NCI-H2227 treated with DMSO at 0.1 percent for 48 hours (cell line): ENCODE results near the gene NBPF1.
"Not testable (repeated sequence)": the region's sequence is repeated elsewhere in the genome, so short reads cannot be mapped to it uniquely, and the experiment has no call there.

Source experiments
- DNase-seq: peaks from one replicate; lab custom pipeline; 2025; lab: John Stamatoyannopoulos, UW

Gene NBPF1

DNA sequence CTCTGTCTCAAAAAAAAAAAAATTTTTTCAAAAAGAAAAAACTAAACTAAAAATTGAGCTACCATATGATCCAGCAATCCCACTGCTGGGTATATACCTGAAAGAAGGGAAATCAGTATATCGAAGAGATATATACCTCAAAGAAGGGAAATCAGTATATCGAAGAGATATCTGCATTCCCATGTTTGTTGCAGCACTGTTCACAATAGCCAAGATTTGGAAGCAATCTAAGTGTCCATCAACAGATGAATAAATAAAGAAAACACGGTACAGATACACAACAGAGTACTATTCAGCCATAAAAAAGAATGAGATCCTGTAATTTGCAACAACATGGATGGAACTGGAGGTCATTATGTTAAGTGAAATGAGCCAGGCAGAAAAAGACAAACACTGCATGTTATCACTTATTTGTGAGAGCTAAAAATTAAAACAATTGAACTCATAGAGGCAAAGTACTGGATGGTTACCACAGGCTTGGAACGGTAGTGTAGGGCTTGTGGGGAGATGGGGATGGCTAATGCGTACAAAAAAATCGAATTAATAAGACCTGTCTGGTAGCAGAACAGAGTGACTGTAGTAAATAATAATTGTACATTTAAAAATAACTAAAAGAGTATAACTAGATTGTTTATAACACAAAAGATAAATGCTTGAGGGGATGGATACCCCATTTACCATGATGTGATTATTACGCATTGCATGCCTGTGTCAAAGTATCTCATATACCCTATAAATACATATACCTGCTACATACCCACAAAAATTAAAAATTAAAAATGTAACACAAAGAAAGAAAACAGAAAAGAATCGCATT, 28.0 kb upstream of the NBPF1 start:
- not testable (repeated sequence) for DNase-seq

DNA sequence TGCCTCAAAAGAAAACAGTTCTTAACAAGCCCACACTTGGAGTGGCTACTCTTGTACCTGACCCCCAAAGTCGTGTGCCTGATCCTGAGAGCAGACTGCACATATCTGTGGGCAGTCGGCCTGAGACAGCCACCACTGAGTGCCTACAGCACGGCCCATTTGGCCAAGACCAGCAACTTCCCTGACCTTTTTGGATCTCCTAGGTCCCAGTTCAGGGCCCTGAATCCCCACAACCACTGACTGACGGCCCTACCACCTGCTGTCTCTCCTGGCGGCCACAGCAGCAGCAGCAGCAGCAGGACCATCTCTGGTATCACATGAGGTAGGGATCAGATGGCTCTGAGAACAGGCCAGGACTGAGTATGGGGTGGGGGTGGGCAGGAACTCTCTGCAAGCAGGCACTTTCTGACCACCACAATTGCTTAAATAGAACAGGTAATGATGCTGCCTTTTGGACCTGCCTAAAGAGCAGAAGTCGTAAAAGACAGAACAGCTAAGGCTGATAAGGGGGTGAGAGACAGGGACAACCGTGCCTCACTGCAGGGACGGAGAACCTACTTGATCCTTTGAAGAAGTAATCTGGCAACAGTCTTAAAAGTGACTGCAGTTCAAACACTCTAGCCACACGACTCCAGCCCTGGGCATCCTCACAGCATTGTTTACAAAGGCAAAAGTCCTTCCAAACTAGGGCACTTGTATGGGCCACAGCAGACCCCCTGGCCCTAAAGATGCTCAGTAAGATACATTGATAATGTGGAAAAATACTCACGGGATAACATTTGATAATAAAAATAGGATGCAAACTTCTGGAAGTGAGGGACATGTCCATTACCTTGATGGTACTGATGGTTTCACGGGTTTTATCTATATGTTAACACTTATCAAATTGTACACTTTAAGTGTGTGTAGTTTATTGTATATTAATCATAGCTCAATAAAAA, 26.0 kb upstream of the NBPF1 start:
- not testable (repeated sequence) for DNase-seq

- DNase-seq, result not testable (repeated sequence)
Observed at GRCh38 chr1:16637941-16638778, 24.8 kb upstream of the NBPF1 start.

- DNase-seq, result not testable (repeated sequence)
Observed at GRCh38 chr1:16636551-16637195, 23.3 kb upstream of the NBPF1 start.

DNA sequence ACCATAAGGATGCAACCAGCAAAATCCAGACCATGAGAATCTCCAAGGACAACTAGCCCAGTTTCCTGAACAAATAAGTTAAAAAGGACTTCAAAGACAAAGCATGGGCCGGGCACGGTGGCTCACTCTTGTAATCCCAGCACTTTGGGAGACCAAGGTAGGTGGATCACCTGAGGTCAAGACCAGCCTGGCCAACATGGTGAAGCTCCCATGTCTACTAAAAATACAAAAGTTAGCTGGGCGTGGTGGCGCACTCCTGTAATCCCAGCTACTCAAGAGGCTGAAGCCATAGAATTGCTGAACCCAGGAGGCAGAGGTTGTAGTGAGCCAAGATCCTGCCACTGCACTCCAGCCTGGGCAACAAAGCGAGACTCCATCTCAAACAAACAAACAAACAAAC, 22.6 kb upstream of the NBPF1 start:
- not testable (repeated sequence) for DNase-seq

DNA sequence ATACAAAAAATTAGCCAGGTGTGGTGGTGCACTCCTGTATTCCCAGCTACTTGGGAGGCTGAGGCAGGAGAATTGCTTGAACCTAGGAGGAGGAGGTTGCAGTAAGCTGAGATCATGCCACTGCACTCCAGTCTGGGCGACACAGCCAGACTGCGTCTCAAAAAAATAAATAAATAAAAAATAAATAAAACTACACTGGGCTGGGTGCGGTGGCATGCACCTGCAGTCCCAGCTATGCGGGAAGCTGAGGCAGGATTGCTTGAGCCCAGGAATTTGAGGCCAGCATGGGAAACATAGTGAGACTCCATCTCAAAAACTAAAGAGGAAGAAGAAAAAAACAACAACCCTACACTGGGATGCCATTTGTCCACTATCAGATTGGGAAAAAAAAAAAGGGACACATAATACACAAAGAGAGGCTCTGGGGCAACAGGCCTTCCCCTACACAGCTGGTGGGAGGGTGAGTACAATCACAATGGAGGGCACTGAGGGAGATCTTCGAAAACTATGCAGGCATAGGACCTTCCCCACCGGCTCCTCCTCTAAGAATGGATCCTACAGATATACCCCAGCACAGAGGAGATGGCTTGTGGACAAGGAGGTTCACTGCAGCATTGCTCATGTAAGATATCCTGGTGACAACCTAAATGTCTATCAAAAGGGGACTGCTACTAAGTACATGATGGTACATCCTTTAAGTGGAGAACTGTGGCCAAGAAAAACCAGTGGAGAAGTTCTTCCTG, 20.3 kb upstream of the NBPF1 start:
- not testable (repeated sequence) for DNase-seq

- not testable (repeated sequence) for DNase-seq
Observed at GRCh38 chr1:16632044-16632850, 18.9 kb upstream of the NBPF1 start.

DNA sequence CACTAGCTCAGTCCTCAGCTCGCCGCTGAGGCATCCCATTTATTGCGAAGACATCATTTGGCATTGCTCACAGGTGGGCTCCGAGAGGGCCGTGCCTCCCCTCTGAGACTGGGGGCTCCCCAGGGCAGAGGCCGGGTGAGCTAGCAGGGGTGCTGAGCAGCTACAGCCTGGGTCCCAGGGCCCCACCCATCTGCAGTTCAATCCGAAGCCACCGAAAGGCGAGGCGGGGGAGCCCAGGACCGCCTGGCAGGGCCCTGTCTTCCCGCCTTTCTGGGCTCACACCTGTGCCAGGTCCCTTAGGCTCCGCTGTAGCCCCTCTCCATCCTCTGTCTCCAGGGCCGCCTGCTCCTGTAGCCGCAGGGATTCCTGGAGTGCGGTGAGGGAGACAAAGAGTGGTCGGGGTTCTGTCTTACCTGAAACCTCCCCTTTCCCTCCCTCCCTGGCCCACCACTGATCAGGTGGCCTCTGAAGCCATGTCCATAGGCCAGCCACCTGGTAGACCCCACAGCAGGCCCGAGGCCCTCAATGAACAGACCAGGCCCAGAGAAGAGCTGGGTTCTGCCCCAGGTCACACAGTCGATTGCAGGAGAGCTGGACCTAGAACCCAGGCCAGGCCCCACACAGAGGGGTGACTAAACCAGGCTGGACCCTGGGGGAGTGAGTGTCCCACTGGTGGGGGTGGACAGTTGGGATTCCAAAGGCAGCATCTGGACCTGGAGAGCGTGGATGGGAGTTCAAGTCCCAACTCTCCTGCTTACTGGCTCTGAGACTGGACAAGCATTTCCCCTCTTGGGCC, 18.1 kb upstream of the NBPF1 start:
- no peak for DNase-seq

- no peak for DNase-seq
Observed at GRCh38 chr1:16630661-16631247, 17.4 kb upstream of the NBPF1 start.

DNA sequence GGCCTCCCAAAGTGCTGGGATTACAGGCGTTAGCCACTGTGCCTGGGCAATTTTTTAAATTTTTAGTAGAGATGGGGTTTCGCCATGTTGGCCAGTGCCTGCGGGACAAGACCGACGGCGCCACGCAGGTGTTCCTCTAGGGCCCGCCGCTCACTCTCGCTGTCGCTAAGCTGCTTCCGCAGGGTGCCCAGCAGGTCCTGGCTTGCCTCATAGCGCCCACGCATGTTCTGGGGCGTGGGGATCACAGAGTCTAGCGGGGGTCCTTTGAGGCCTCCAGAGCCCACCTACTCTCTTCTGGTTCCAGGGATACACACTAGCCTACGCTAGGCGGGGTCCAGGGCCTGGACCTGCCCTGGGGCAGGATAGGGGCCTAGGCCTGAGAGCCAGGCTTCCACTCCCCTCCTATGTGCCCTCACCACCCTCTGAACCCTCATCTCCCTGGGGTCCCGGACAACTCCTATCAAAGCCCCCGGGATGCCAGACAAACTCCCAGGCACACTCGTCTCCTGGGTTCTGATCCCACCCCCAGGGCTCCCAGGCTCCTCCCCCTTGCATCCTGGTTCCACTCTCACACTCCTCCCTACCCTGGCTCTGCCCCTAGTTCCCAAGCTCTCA, 16.7 kb upstream of the NBPF1 start:
- not testable (repeated sequence) for DNase-seq

DNA sequence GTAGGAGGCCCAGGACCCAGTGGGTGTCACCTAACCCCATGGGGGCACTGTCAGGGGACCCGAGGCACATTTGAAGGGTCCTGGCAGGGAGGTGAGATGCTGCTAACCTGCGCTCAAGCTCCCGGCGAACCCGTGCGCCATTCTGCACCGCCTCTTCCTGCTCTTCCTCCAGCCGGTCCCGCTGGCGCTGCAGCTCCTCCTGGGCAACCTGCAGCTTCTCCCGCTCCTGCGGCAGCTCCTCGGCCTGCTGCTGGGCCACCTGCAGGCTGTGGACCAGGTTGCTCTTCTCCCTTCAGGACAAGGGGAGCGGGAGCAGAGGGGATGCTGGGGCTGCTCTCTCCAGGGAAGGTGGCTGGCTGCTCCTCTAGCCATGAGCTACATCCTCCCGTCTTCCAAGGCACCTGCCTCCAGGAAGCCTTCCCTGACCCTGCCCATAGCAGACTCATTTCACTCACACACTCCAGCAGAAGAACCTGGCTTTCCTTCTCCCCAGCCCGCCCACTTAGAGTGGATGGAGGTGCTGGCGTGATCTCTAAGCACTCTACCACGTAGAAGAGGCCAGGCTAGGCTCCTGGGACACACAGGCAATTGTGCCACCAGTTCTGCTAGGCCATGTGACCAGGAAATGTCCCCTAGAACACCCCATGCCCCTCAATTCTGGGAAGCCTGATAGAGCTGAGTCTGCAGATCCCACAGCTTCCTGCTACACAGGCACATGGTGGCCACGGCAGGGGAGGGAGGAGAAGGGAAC, 15.2 kb upstream of the NBPF1 start:
- no peak for DNase-seq

DNA sequence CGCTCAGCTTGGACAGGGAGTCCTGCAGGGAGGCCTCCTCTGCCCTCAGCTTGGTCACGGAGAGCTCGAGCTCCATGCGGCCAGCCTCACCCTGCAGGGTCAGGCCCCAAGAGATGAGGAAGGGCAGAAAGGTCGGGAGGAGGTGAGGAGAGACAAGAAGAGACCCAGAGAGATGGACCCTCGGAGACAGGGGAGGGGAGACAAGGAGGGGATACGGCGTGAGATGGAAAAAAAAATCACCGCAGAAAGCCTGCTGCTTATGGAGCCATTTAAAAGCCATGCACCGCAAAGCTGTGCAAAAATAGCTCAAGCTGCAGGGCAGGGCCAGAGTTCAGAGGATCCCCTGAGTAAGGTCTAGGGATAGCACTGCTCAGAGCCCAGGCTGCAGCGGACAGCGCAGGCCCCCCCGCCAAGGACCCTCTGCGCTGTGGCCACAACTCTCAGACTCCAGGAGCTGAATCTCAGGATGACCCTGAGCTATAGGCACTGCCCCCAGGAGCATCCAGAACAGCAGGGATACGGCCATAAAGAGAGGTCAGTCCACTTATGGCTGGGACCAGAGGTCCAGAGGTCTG, 13.1 kb upstream of the NBPF1 start:
- not testable (repeated sequence) for DNase-seq

DNA sequence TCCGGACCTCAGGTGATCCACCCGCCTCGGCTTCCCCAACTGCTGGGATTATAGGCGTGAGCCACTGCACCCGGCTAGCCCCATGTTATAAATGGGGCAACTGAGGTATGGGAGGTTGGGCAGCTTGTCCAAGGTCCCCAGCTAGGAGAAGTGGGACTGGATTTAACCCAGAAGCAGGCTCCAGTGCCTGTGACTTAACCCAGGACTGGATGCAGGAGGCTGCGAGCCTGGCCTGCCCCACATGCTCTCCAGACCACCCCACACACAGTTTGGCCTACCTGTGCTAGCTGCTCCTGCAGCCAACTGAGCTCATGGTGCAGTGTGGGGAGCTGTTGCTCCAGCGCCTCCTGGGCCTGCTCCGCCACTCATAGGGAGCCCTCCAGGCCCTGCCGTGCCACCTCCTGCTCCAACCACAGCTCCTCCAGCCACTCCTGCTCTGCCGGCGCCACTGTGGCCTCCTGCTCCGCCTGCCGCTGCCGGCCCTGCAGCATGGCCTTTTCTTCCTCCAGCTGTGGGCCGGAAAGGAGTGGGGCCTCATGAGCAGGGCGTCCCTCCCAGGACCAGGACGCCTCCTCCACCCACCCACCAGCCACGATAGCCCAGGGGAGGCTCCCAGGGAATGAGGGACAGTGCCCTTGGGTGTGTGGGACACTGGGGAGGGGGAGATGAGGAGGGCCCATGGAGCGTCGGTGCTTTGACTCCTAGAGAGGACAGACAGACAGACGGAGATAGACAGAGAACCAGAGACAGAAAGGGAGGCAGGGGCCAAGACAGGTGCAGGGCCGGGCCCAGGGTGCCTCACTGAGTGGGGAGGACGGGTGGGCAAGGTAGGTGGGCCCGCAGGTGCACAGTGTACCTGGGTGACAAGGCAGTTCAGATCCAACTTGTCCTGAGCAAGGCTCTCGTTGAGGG, 12.4 kb upstream of the NBPF1 start:
- no peak for DNase-seq

DNA sequence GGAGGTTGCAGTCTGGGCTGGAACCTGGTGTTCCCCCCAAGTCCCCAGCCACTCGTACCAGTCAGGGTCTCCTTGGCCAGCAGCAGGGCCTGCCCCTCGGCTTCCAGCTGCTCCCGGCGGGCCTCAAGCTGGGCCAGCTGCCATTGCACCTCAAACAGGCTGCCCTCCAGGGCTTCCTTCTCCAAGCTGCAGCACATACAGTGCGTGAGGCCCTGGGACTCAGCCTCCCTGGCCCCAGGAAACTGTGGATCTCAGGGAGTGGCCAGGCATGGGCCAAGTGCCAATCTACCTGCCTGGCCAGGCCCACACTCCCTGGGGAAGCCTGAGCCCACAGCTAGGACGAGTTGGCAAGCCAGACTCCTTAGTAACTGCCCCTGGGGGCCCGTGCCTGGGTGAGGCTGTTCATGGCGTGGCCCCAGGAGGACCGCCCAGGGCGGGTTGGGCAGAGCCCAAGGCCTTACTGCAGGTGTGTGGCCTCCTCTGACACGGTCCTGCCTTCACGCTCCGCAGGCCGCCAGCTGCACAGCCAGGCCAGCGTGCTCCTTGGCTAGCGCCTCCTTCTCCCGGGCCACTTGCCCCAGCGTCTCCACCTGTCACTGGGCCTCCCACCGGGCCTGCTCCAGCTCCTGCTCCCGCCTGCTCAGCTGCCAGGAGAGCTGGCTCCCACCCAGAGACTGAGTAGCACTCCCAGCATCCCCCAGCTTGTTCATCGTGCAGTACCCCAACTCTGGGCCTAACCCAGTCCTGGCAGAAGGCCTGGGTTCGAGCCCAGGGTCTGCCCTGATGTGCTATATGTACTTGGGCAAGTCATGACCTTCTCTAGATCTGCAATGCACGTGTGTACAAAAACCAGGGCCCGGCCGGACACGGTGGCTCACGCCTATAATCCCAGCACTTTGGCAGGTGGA, 10.7 kb upstream of the NBPF1 start:
- not testable (repeated sequence) for DNase-seq

DNA sequence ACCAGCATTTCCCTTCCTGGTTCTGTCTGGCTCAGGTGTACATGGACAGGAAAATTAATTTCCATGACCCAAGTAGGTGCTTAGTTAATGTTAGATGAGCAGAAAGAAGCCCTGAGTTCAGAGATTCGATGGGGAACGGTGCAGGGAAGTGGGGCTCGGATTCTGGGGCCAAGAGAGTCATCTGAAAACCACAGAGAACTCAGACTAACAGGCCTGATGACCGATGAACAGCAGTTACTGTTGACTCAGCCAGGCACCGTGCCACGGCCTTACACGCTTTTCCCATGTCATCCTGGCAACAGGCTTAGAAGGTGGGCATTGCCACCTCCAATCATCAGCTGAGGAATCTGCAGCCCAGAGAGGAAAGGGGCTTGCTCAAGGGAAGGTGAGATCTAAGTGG, 10.0 kb upstream of the NBPF1 start:
- not testable (repeated sequence) for DNase-seq
